ENCODE measurements around the gene RUNX2.

The RUNX2 gene

DNA sequence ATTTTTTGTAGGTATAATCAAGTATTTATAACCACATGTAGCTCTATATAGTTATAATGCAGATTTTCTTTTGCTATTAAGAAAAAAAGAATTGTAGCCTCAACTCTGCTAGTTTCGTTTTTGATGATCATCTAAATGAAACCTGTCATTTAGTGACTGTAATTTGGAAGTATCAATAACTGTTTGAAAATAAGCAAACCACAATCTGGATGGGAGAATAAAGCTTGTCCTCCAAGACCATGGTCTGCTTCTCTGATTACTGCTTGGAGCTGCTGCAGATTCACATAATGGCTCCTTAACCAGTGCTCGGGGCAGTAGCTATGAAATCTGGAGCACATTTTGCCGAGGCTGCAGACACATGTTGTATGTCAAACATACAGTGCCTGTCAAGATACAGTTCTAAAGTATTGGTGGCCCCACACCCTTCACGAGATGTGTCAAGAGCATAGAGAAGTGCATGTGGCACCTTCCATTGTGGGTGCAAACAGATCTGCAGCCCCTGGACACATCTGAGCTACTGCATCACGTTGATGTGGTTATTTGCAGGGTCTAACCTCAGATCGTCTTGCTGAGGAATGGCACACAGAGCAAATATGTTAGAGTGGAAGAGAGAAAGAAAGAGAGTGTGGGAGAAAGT lies 305.3 kb downstream of the RUNX2 start:
- Histone ChIP-seq H3K27me3 (ENCODE audit: insufficient read depth, low read length) (no peaks in the 10 kb centered on the region), H3K4me3 (ENCODE audit: low read depth, low read length, poor library complexity, severe bottlenecking) (no peak overlapping the region), H3K9ac (ENCODE audit: low read length) (no peak overlapping the region), H3K27ac (ENCODE audit: low read depth, low read length, poor library complexity, severe bottlenecking) (no peak overlapping the region), H3K9me2 (ENCODE audit: low read depth, low read length) (no peaks in the 10 kb centered on the region), H3F3A (ENCODE audit: insufficient read depth, low read length) (no peaks in the 10 kb centered on the region), H2AFZ (ENCODE audit: low read length) (no peak overlapping the region), H3K4me1 (ENCODE audit: insufficient read depth, low read length, severe bottlenecking) (peaks cover 17% of the 10 kb centered on the region), H3K9me3 (ENCODE audit: low read length) (no peaks in the 10 kb centered on the region), H3K79me2 (ENCODE audit: insufficient read depth, low read length) (no peaks in the 10 kb centered on the region), H3K36me3 (ENCODE audit: insufficient read depth, low read length) (no peaks in the 10 kb centered on the region), H4K20me1 (ENCODE audit: insufficient read depth, low read length) (no peaks in the 10 kb centered on the region), H3K4me2 (ENCODE audit: low read length) (no peak overlapping the region)
- TF ChIP-seq, protein P1, sequence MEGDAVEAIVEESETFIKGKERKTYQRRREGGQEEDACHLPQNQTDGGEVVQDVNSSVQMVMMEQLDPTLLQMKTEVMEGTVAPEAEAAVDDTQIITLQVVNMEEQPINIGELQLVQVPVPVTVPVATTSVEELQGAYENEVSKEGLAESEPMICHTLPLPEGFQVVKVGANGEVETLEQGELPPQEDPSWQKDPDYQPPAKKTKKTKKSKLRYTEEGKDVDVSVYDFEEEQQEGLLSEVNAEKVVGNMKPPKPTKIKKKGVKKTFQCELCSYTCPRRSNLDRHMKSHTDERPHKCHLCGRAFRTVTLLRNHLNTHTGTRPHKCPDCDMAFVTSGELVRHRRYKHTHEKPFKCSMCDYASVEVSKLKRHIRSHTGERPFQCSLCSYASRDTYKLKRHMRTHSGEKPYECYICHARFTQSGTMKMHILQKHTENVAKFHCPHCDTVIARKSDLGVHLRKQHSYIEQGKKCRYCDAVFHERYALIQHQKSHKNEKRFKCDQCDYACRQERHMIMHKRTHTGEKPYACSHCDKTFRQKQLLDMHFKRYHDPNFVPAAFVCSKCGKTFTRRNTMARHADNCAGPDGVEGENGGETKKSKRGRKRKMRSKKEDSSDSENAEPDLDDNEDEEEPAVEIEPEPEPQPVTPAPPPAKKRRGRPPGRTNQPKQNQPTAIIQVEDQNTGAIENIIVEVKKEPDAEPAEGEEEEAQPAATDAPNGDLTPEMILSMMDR (IDR thresholded peaks at IDR 0.05; ENCODE audit: low read length) = no peak
- TF ChIP-seq EZH2 (IDR thresholded peaks at IDR 0.05; ENCODE audit: borderline replicate concordance, low read length) = no peak

DNA sequence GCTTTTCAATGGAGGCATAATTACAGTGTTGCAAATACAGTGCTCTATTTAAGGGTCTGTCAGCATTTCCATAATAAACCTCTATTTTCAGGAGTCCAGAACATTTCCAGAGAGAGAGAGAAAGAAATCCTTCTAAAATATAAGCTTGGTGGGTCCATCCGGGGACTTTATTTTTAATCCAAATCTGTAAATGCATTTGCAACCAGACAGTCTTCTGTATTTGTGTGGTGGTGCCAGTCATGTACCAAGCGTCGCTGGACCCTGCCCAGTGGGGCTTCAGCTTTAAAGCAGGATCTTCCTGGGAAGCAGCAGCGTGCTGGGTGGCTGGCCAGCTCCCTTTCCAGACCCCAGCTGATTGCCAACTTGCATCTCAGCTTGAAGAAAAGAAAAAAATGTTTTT lies 306.1 kb downstream of the RUNX2 start:
- H3K27me3 ChIP-seq (ENCODE audit: insufficient read depth, low read length) = no peaks in the 10 kb centered on the region
- peaks cover 21% of the 10 kb centered on the region for H3K4me1 ChIP-seq (ENCODE audit: insufficient read depth, low read length, severe bottlenecking)
- H3K36me3 ChIP-seq (ENCODE audit: insufficient read depth, low read length) = no peaks in the 10 kb centered on the region
- H3K9ac ChIP-seq (ENCODE audit: low read length) = no peak overlapping the region
- no peak overlapping the region for H2AFZ ChIP-seq (ENCODE audit: low read length)
- H3K4me3 ChIP-seq (ENCODE audit: low read depth, low read length, poor library complexity, severe bottlenecking) = no peak overlapping the region
- no peaks in the 10 kb centered on the region for H3K9me3 ChIP-seq (ENCODE audit: low read length)
- H3K4me2 ChIP-seq (ENCODE audit: low read length) = no peak overlapping the region
- H3K9me2 ChIP-seq (ENCODE audit: low read depth, low read length) = no peaks in the 10 kb centered on the region
- no peak overlapping the region for H3K27ac ChIP-seq (ENCODE audit: low read depth, low read length, poor library complexity, severe bottlenecking)
- H3F3A ChIP-seq (ENCODE audit: insufficient read depth, low read length) = no peaks in the 10 kb centered on the region
- H3K79me2 ChIP-seq (ENCODE audit: insufficient read depth, low read length) = no peaks in the 10 kb centered on the region
- no peak for TF ChIP-seq EZH2 (IDR thresholded peaks at IDR 0.05; ENCODE audit: borderline replicate concordance, low read length)
- TF ChIP-seq, protein P1 (IDR thresholded peaks at IDR 0.05; ENCODE audit: low read length) = no peak
- no peaks in the 10 kb centered on the region for H4K20me1 ChIP-seq (ENCODE audit: insufficient read depth, low read length)

DNA sequence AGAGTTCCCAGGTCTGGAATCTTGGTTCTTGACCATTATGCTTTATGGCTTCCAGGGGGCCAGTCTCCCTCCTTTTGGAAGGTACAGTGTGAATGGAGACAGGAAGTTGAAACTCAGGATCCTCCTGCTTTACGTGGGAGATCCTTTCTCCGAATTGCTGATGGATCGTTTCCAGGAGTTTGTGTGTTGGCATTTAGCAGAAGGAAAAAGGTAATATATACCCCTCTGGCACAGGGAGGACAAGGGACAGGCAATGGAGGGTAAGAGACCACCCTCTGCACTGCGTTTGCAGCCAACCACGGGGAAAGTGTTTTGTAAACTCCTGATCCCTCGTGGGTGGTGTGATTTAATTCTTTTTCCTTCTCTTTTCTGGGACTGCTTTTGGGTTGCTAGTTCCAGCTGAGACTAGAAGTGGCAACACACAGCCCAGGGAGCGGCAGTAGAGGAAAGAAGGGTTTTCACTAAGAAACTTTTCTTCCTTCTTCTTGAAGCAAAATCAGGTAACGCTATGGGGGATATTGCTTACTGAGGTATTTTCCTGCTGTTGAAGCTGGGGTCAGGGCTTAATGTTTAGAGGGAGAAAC lies 307.2 kb downstream of the RUNX2 start:
- Histone ChIP-seq H3K9me3 (ENCODE audit: low read length) (no peaks in the 10 kb centered on the region), H3K4me1 (ENCODE audit: insufficient read depth, low read length, severe bottlenecking) (peaks cover 21% of the 10 kb centered on the region), H3K9me2 (ENCODE audit: low read depth, low read length) (no peaks in the 10 kb centered on the region), H4K20me1 (ENCODE audit: insufficient read depth, low read length) (no peaks in the 10 kb centered on the region), H3K36me3 (ENCODE audit: insufficient read depth, low read length) (no peaks in the 10 kb centered on the region), H2AFZ (ENCODE audit: low read length) (no peak overlapping the region), H3F3A (ENCODE audit: insufficient read depth, low read length) (no peaks in the 10 kb centered on the region), H3K27me3 (ENCODE audit: insufficient read depth, low read length) (no peaks in the 10 kb centered on the region), H3K9ac (ENCODE audit: low read length) (no peak overlapping the region), H3K4me2 (ENCODE audit: low read length) (no peak overlapping the region), H3K27ac (ENCODE audit: low read depth, low read length, poor library complexity, severe bottlenecking) (no peak overlapping the region), H3K79me2 (ENCODE audit: insufficient read depth, low read length) (no peaks in the 10 kb centered on the region), H3K4me3 (ENCODE audit: low read depth, low read length, poor library complexity, severe bottlenecking) (no peak overlapping the region)
- TF ChIP-seq, protein P1 (IDR thresholded peaks at IDR 0.05; ENCODE audit: low read length) = no peak
- TF ChIP-seq EZH2 (IDR thresholded peaks at IDR 0.05; ENCODE audit: borderline replicate concordance, low read length) = no peak

Data from OCI-LY1 (cell line).